HG02610 (cell line): ENCODE results near the gene ATP8A2.

Source experiments
- ATAC-seq: cut with Tn5 transposase; IDR thresholded peaks from one replicate; pipeline ENCODE4 v1.9.1; 2021; ENCODE audit warnings: mild to moderate bottlenecking, moderate library complexity; ENCODE audit not compliant: unreplicated experiment

The ATP8A2 gene

DNA sequence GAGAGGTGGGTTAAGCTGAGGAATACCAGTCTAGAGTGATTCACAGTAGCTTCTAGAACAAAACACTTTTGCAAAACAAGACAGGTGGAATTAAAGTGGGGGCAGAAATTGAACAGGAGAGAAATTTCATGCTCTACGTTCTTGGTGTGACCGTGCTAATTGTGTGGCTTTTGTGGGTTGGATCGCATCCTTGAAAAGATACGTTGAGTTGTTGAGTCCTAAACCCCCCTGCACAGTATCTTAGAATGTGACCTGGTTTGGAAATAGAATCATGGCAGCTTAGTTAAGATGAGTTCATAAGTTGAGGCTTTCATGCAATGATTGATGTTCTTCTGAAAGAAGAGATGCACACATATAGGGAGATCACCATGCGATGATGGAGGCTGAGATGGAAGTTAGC lies 308.2 kb downstream of the ATP8A2 start:
- no peak for ATAC-seq

DNA sequence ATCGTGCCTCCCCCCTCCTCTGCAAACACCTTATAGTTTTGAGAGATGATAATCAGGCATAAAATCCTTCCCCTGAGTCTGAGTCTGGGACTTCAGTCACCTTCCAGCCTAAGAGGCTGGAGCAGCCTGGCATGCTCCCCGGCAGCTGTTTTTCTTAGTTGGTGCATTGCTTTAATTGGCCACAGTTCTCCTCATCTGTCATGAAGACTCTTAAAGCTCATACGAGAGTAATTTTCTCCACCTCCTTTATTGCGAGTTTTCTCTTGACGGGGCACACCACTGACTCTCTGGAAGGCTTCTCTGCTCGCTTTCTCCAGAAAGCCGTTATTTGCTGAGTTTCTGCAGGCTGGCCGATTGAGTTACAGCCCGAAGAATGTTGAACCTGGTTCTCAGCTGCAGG lies 310.5 kb downstream of the ATP8A2 start:
- ATAC-seq, result no peak

- ATAC-seq, result no peak
Observed at GRCh38 chr13:25683056-25683455, 311.3 kb downstream of the ATP8A2 start.

GRCh38 chr13:25683662-25684370 lies 312.0 kb downstream of the ATP8A2 start:
- ATAC-seq, result no peak

GRCh38 chr13:25684491-25684890 lies 312.7 kb downstream of the ATP8A2 start:
- ATAC-seq, result no peak

- no peak for ATAC-seq
Observed at GRCh38 chr13:25686831-25687470, 315.2 kb downstream of the ATP8A2 start.

DNA sequence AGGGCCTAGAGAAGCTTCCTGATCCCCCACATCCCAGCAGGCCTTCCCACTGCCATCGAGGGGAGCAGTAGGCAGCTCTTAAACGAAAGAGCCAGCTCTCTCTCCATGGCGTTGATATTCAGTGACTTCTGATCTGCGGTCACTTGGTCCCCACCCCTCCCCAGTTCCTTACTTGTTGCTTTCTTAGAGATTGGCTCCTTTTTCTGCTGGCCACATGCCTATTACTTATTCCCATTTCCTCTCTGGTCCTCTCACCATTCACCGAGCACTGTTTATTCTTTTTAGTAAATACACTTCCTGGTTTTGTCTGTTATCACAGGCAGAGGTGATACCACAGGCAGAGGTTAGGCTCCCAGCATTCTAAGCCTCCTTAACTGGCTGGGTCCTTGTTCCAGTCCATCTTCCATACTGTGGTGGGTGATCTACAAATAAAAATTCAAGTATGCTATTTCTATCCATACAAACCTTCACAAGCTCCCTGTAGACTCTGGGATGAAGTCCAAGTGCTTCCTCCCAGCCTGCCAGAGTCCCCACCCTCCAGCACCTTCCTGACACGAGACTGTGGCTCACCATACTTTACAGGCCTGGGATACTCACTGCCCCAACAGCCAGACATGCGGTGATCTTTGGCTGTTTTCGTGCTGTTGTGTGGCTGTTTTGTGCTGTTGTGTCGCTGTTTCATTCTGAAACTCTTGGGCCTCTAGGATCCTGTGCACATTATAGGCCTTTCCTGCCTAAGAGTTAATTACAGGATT lies 315.9 kb downstream of the ATP8A2 start:
- ATAC-seq, result no peak

GRCh38 chr13:25688536-25688935 lies 316.8 kb downstream of the ATP8A2 start:
- ATAC-seq, result no peak

- ATAC-seq, result no peak
Observed at GRCh38 chr13:25689539-25689938, 317.8 kb downstream of the ATP8A2 start.

DNA sequence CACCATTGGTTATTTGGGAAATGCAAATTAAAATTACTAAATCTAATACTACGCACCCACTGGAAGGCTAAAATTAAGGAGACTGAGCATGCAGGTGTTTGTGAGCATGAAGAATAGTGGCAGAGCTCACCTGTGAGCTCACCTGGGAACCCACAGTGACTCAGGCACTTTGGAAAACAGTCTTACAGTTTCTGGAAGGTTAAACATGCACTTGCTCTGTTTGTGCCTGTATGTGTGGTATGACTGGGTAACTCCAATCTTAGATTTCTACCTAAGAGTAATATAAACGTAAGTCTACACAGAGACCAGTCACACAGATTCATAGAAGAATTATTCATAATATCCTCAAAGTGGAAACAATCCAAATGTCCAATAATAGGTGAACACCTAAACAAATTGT lies 318.8 kb downstream of the ATP8A2 start:
- ATAC-seq, result no peak

DNA sequence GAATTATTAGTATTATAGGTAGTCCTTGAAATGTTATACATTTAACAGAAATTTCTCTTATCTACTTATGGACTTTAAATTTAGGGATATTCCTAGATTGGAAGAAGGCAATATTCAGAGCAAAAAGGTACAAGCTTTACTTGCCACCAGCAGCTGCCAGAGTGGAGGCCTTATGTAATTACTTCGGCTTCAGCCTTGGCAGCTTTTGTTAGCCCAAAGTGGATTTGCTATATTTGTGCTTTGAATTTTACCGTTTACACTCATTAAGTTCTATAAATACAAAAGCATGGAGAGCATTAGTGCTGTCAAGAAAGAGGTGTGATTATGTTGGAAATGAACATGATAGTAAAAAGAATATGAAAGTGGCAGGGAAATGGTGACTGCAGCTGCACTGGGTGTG lies 319.9 kb downstream of the ATP8A2 start:
- no peak for ATAC-seq

DNA sequence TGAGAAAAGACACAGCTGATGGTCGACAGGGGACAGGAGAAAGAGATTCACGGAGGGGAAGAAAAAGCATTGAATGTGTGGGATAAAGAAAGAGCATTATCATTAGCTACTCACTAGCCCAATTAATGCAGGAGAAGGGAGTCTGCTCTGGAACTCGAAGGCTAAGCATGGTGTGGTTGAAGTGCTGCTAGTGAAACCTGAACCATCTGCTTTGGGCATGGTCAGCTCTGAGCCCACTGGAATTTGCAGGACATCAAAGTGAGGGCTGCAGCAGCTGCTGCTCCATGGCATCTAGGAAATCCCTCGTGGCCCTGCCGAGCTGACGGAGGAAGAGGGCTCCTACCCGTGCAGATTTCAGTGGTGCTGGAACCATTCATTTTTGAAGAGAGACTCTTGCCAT lies 320.3 kb downstream of the ATP8A2 start:
- no peak for ATAC-seq

- ATAC-seq, result no peak
Observed at GRCh38 chr13:25699056-25699455, 327.3 kb downstream of the ATP8A2 start.

GRCh38 chr13:25699600-25699999 lies 327.8 kb downstream of the ATP8A2 start:
- ATAC-seq, result no peak

GRCh38 chr13:25701304-25701703 lies 329.5 kb downstream of the ATP8A2 start:
- no peak for ATAC-seq

- ATAC-seq, result no peak
Observed at GRCh38 chr13:25702386-25702785, 330.6 kb downstream of the ATP8A2 start.

DNA sequence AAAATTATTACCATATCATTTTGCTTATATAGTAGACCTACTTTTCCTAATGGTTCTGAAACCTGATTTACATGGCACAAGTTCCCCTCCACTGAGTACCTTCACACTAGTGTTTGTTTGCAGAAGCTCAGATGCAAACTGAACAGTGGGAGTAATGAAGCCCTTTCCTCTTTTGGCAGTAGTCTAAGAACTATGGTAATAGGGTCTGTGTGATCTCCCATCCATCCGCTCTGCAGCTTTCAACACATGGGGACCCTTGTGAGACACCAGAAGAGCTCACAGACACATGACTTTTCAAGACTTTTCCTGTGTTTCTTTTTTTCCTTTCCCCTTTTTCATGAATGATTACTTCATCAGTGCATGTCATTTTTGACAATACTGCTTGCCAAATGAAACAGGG lies 336.0 kb downstream of the ATP8A2 start:
- no peak for ATAC-seq

GRCh38 chr13:25708268-25708667 lies 336.5 kb downstream of the ATP8A2 start:
- ATAC-seq, result no peak

GRCh38 chr13:25709088-25709487 lies 337.3 kb downstream of the ATP8A2 start:
- ATAC-seq, result no peak

GRCh38 chr13:25715760-25716159 lies 344.0 kb downstream of the ATP8A2 start:
- ATAC-seq, result no peak

DNA sequence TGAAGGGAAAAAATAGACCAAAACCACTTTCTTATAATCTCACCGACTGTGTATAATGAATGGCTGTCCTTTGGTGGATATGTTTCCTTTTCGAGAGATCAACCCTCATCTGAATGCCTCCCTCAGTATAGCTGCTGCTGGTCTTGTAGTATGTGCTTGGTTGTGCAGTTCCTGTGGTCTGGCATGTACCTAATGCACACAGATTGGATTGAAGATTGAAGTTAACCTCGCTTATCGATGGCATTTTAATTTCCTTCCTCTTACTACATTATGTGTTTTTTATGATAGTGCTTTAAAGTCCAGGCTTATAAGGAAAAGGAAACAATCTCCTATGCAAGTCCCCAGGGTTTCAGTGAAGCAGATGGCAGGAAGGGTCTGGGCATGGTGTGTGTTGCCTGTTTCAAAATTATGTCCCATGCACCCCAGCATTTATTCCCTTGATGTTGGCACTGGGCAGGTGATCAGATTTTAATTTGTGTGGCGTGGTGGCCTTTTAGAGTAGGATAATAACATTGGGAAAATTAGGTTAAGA lies 346.0 kb downstream of the ATP8A2 start:
- no peak for ATAC-seq

DNA sequence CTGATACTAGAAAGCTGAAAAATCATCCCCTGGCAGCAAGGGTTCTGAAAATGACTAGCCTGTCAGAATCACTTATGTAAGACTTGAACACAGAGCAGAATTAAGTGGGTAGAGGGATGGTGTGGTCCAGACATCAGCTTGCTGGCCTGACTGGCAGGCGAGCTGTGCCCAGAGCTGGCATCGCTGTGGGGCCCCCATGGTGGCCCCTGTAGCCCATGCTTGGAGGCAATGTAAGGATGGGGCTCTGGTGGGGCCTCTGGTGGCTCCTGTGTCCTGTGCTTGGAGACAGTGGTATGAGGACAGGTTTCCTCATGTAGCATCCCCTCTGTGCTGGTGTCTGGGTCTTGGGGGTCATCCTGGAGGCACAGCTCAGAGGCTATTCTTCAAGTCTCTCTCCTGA lies 347.9 kb downstream of the ATP8A2 start:
- no peak for ATAC-seq
